ENCODE data around the gene RUBCN.

Gene RUBCN

DNA sequence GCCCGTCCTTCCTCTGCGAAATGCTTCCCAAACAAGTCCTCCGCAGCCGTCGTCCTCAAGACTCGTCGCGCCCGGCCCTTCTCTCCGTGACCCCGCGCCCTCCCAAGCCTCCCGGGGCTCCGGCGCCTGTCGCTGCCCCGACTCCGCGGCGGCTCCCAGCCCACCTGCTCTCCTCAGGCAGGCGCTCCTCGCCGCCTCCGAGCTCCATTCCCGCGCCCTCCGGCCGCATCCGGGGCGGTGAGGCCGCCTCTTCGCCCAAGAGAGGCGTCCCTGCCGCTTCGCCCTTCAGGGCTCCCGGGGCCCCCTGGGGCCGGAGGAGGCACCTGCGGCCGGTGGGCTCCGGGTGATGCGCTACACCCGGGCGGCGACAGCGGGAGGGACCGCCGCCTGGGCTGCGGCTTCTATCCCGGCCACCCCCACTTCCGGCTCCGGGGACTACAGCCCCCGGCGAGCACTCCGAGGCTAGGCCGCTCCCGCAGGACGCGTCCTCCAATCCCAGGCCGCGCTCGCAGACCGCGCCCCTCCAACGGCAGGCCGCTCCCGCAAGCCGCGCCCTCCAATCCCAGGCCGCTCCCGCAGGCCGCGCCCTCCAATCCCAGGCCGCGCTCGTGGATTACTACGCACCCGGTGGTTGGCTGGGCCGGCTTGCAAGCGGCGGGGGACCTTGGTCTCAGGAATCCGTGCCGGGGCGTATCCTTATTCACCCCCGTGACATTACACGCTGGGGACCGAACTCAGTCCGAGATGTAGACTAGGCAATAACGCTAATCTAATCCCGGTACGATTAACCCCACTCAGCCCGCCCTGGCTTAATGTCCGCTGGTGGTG lies at the start of gene RUBCN:
Gene RUBCN, minus strand, starts transcription at position 414 of the 828 bp plus-strand sequence. Its CDS starts 185 bp downstream, at position 229.
- peak; percentile 80 for DNase-seq (ENCODE audit: low read depth, low spot score)

DNA sequence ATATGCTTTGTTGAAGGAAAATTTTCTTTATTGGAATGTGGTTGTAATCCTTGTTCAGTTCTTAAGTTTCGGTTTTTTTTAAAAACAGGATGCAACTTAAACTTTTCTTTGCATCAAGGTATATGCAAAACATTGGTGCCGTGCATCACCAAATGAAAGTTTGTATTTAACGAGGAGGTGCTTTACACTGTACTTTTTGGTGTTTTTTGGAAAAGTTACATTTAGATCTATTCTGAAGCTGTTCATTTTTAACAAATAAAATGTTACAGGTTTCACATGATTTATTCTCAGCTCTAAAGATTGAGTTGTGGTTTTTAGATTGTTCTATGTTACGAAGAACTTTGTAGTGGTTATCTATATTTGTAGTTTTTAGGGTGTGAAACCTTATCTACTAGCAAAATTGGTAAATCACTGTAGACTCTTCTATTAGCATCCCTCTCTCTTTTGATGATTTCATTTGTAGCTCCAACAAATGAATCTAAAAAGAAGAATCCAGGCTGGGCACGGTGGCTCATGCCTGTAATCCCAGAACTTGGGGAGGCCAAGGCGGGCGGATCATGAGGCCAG lies 47.4 kb upstream of the RUBCN start:
- no peak for DNase-seq (ENCODE audit: low read depth, low spot score)

DNA sequence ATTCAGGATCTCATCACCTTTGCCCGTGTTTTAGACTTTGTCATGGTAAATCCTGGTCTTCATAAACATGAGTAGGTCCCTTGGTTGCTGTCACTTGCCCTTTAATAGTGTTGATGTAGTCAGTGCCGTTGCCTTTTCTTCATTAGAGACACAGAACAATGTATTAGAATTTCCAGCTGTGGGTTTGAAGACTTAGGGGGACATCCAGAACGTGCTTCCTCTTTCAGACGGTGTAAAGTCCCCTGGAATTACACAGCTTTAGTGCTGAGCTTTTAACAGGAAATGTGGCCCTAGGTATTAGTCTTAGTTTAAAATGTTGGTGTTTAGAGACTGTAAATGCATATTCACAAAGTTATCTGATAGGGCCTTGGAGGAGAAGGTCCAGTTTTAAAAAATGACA lies 45.5 kb upstream of the RUBCN start:
- DNase-seq (ENCODE audit: low read depth, low spot score): no peak

DNA sequence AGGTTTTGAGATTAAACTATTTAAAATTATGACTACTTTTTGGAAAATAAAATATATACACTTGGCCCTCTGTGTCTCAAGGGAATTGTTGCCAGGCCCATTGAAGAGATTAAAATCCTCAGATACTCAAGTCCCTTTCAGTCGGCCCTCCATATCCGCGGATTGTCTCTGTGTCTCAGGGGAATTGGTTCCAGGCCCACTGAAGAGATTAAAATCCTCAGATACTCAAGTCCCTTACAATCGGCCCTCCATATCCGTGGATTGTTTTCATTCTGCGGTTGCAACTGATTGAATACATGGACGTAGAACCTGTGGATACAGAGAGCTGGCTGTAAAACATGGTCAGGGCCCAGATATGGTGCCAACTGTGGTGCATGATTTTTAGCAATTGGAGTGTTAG lies 38.6 kb upstream of the RUBCN start:
- no peak for DNase-seq (ENCODE audit: low read depth, low spot score)

DNA sequence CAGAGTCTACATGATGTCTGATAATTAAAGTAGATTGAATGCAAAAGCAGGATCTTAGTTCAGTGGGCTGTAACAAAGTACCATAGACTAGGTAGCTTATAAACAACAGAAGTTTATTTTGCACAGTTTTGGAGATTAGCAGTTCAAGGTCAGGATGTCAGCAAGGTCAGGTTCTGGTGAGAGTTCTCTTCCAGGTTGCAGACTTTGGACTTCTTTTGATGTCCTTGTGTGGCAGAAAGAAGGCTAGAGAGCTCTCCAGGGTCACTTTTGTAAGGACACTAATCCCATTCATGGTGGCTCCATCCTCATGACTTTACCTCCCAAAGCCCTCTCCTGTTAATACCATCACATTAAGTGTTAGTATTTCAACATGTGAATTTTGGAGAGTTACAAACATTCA lies 25.1 kb upstream of the RUBCN start:
- no peak for DNase-seq (ENCODE audit: low read depth, low spot score)

DNA sequence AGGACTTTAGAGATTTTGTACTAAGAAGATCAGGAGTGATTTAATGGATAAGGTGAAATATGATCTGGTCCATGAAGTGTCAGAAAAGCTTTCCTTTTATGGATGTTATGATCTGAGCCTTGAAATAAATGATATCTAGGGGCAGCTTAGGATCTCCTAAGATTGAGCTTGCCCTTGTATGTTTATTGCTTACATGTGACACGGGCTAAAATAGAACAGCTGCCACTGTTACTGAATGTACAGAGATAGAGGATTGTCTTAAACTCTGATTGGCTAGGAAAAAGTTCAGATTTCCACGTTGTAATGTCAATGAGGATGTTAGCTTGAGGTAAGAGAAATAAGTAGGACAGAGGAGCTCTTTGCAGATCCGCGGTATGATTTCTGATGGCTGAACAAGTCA lies 21.8 kb upstream of the RUBCN start:
- no peak for DNase-seq (ENCODE audit: low read depth, low spot score)

DNA sequence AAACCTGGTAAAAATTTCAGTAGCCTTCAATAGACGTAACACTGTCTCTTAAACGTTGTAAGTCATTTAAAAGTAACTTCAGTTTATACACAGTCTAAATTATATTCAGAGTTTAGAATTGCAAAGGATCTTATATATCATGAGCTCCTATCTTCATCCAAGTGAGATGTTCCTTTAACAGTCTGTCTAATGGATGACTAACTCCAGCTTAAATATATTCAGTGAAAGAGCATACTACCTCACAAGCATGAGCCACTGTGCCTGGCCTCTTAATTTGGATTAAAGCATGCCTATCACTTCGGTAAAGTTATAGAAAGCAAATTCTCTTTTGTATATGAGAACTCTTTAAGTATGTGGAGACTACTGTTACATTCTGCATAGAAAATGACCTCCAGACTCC lies 20.0 kb upstream of the RUBCN start:
- no peak for DNase-seq (ENCODE audit: low read depth, low spot score)

DNA sequence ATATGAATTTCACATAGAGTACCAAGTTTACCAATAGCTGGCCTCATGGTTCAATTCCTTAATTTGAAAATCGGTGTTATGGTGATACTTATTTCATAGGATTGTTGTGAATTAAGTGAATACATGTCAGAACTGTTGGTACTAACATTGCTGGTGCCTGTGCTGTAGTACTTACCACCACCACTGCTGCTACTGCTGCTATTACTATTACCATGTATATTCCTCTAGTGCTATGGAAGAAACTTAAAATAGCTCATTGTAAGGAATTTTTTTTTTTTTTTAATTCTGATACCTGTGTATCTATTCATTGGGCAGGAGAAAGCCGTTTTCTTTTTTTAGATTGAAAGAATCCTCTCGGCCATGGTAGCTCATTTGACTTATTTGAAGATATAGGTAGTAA lies 16.6 kb upstream of the RUBCN start:
- DNase-seq (ENCODE audit: low read depth, low spot score): no peak

DNA sequence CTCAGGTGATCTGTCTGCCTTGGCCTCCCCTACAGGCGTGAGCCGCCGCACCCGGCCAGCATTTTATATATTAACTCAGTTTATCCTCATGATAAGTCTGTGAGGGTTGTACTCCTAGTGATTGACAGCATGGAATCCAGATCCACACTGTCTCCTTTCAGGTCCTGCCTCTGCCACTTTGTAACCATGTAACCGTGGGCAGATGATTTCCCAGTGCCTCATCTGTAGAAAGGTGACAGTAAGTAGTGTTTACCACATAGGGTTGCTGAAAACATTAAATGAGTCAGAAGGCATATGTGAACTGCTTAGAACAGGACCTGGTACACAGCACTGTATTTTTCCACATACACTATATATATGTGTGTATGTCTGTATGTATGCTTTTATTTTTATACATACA lies 15.4 kb upstream of the RUBCN start:
- DNase-seq (ENCODE audit: low read depth, low spot score): no peak

DNA sequence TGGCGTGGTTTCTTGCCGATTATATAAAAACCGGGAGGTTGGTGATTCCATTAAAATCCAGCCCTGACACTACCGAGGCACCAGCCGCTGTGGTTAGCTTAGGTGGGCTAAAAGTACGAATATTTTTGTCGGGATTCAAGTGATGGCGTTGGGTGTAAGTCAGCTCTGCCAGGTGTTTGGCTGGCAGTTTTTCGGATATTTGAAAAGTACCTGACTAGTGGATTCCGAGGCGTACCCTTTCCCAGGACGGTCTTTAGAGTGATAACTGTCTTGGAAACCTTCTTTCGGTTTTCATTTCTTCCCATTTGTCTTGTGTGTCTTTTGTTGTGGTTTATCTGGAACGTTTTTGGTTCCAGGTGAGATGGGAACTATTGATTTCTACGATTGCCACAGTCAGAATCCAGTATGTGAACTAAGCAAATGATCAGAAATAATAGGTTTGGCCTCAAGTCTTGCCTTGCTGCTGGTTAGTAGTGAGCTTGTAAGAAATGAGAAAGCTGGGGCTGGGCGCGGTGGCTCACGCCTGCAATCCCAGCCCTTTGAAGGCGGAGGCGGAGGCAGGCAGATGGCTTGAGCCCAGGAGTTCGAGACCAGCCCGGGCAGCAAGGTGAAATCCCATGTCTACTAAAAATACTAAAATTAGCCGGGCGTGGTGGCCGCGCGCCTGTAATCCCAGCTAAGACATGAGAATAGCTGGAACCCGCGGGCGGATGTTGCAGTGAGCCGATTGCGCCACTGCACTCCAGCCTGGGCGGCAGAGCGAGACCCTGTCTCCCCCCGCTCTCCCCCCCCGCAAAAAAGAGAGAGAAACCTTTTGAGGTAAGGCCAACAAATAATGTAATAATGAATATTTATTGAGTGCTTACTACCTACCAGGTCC lies 14.4 kb upstream of the RUBCN start:
- no peak for DNase-seq (ENCODE audit: low read depth, low spot score)

DNA sequence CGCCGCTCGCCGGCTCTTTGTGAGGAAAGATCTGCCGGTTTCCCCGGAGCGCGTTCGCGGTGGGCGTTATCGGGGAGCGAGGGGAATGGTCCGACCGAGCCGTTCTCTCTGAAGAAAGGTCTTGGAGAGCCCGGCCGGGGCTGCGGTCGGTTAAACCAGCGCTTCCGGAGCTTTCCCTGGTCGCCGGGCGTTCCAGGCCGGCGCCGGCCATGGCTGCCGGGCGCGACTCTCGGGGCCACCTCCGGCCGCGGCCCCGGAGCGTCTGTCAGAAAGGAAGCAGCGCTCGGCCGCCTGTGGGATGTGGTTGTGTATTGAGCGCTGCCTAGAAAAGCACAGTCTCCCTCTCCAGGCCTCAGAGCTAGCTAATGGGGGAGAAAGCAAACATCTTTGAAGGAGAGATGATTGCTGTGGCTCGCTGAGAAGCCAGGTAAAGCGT lies 13.7 kb upstream of the RUBCN start:
- DNase-seq (ENCODE audit: low read depth, low spot score): peak; percentile 25

DNA sequence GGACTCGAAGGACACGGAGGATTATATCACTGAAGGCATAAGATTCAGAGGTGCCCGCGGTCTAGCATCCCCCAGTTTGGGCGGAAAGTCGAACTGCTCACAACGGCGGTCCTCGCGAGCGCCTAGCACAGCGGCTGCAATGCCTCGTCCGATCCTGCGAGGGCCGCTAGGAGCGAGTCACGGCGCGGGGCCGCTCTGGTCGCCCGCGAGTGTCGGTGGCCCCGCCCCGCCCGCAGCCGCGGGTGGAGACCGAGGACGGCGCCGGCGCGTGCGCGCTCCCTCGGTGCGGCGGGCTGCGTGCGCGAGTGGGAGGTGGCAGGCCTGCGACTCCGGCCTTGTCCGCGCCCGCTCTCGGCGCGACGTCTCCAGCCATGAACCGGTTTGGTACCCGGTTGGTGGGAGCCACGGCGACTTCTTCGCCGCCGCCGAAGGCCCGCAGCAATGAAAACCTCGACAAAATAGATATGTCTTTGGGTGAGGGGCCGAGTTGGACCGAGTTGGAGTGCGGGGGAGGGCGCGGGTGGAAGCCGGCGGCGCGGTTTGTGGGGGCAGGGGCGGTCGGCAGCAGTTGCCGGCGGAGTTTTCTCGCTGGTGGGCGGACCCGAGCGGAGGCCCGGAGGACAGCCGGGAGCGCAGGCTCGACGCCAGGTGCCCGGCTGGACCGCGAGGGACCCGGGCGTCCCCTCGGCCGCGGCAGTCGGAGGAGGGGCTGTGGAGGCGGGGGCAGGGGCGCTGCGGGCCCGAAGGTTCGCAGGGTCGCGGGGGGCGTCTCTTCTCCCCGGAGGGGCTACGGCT lies 13.1 kb upstream of the RUBCN start, which contains the start of gene FYTTD1:
Gene FYTTD1, plus strand, starts transcription at position 283 of the 795 bp plus-strand sequence. Its CDS starts 89 bp downstream, at position 372.
- DNase-seq (ENCODE audit: low read depth, low spot score): peak; percentile 73

DNA sequence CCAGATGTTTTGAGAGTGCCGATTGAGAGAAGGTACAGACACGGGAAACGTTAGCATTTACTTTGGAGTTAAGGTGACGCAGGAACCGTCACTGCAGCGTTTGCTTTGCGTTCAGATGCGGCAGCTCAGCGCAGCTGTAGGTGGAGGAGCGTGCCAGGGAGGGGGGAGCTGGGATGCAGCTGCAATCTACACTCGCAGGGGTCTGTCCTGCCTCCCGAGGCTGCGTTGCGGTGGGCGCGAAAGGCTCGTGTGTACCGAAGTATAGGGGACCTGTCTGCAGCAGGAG lies 12.6 kb upstream of the RUBCN start:
- DNase-seq (ENCODE audit: low read depth, low spot score): peak; percentile 28

DNA sequence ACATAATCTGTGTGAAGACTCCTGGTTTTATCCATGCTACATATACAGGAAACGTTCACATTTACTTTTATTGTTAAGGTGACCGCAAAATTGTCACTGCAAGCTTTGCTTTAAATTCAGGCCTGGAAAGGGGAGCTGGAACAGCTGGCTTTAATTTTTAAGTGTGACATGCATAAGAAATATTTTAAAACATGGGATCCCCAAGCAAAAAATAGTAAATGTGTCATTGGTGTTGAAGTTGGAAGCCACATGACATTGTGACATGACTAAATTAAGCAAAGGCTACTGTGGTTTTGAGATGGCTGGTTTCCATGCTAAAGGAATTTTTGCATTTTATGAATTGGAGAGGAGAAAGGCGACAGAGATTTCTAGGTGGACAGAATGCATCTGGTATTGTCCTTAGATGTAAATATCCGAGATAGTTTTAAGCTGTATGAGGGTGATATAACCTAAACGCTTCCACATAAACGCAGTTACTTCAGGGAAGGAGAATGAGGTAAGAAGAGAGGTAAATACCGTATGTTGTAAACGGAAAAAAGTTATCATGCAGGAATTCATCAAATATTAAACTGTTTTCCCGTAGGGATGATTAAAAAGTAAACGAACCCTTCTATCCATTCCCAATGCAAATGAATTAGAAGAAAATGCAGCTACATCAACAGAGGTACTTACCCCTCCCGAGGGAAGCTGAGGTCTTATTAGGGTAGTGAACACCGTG lies 12.1 kb upstream of the RUBCN start:
- DNase-seq (ENCODE audit: low read depth, low spot score): no peak

DNA sequence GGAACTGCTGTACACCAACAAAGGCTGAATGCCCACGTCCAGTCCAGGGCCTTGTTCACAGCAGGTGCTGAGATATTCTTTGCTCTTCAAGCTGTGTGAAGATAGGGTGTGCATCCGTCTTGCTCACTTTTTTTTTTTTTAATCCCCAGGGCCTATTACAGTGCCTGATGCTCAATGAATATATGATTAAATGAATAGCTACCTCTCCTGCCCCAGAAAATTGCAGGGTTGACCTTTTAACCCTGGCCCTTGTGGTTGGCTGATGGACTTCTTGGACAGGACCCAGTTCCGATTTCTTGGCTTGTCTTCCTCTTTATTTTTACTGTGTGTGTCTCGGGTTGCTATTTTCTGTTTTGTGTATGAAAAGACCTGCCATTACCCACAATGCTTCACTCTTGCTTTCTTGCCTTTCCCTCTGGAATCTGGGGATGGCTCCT lies 10.1 kb upstream of the RUBCN start:
- no peak for DNase-seq (ENCODE audit: low read depth, low spot score)

DNA sequence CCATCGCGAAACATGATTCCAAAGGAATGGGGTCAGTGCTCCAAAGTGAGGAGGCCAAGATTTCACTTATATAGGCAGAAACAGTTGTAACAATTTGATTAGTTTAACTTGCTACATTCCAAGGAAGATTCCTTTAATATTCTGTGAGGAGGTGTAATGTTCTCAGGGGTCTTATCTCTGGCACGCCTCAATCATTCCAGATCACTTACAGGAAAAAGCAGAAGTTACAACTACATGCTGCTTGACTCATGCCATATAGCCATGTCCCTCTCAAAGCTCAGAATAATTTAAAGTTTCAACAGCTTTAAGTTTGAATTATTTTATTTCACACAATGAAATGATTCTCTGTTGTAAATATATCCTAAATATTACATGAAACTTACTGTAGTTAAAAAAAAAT lies 9.5 kb upstream of the RUBCN start:
- DNase-seq (ENCODE audit: low read depth, low spot score): no peak

DNA sequence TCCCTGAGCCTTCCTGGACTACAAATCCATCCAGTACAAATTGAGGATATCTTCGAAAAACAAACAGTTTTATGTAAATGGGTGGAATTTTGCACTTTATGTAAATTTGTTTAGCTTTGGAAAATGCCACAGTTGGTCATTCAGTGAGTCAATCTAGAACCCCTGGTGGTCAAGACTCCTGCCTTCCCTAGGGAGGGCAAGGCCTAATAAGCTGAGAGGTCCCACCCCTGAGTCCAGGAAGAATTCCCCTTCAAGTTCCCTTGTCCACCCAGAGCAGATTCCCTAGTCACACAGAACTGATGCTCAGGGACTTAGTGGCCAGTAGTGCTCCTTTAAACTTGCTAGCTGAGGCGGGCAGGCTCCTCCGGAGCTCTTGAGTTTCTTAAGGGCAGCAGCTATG lies 6.1 kb upstream of the RUBCN start:
- no peak for DNase-seq (ENCODE audit: low read depth, low spot score)

DNA sequence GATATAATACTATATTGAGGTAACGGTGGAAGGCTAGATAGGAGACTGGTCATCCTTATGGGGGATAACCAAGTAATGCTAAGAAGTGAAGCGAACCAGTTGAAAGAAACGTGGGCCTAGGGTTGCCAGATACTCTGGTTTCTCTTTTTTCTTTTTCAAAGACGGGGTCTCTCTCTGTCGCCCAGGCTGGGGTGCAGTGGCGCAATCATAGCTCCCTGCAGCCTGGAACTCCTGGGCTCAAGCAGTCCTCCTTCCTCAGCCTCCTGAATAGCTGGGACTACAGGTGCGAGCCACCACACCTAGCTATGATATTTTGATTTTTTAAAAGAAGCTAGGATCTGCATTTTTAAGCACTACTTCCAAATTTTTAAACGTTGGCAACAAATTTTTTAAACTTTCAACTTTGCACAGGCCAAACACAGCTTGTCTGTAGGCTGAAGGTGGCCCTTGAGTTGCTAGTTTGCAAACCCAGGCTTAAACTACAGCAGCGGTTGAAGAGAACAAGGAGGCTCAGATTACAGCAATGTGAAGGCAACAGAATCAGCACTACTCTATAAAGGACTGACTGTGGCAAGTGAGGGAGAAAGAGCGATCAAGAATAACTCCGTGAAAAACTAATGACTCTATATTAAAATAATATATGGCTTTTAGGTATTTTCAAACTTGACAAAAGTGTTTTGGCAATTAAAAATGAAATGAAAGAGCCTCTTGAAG lies 1.2 kb upstream of the RUBCN start:
- DNase-seq (ENCODE audit: low read depth, low spot score): no peak

DNA sequence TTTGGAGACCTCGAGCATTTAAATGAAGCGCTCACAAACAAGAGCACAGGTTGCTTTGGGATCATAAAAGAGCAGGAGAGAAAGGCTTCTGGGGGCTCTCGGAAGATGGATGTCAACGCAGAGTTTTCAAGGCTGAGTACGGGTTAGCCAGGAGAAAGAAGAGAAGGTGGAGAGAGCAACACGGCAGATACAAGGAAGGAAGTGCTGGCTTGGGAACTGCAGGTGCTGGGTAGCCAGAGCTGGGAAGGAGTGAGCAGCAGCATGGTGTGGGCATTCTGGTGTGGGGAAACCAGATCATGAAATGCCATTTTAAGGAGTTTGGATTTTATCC lies 580 bp upstream of the RUBCN start:
- DNase-seq (ENCODE audit: low read depth, low spot score): no peak

DNA sequence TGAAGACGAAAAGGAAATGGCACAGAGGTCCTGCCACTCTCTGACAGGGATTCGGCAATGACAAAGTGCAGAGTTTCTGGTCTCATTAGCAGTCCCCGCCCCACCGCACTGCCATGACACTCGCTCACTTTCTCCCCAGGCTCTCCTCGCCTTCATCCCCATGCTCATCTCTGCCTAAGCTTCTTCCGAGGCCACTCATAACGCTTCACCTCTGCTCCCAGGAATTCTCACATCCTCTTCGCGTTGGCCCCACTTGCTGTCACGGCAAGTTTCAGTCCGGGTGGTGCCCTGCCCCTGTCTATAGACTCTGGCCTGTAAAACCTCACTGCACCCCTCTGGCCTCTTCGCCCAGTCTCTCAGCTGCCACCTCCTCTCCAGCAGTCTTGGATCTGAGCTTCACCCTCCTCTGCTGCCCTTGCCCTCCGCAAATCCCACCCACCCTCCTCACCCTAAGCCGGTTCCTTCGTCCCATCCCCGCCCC lies 654 bp downstream of the RUBCN start:
- DNase-seq (ENCODE audit: low read depth, low spot score): no peak

All from activated CD4-positive, CD25-positive, alpha-beta regulatory T cell treated with anti-CD3 and anti-CD28 coated beads, Interleukin-2, amount 50 U/mL, for 16 hours (primary cell).